HG02943 (cell line): ENCODE data around the gene NRG2.

Source experiments
- ATAC-seq: cut with Tn5 transposase; IDR thresholded peaks from one replicate; pipeline ENCODE4 v1.9.1; 2021; ENCODE audit warnings: mild to moderate bottlenecking, low read depth, moderate library complexity; ENCODE audit not compliant: unreplicated experiment

The NRG2 gene

GRCh38 chr5:139823757-139824355 lies 219.2 kb downstream of the NRG2 start:
- ATAC-seq, result no peak

GRCh38 chr5:139822553-139823425 lies 220.3 kb downstream of the NRG2 start:
- ATAC-seq, result no peak

GRCh38 chr5:139821806-139822552 lies 221.1 kb downstream of the NRG2 start:
- ATAC-seq, result no peak

- no peak for ATAC-seq
Observed at GRCh38 chr5:139820606-139821005, 222.5 kb downstream of the NRG2 start.

GRCh38 chr5:139820130-139820529 lies 223.0 kb downstream of the NRG2 start:
- no peak for ATAC-seq

GRCh38 chr5:139817970-139818369 lies 225.1 kb downstream of the NRG2 start:
- ATAC-seq, result no peak

- no peak for ATAC-seq
Observed at GRCh38 chr5:139817362-139817761, 225.7 kb downstream of the NRG2 start.

GRCh38 chr5:139816566-139816965 lies 226.5 kb downstream of the NRG2 start:
- ATAC-seq, result no peak

- ATAC-seq, result no peak
Observed at GRCh38 chr5:139814704-139815280, 228.3 kb downstream of the NRG2 start.

- no peak for ATAC-seq
Observed at GRCh38 chr5:139814191-139814601, 228.9 kb downstream of the NRG2 start.

GRCh38 chr5:139812836-139813805 lies 230.0 kb downstream of the NRG2 start:
- ATAC-seq, result no peak

GRCh38 chr5:139812323-139812722 lies 230.8 kb downstream of the NRG2 start:
- no peak for ATAC-seq

GRCh38 chr5:139811274-139811607 lies 231.9 kb downstream of the NRG2 start:
- no peak for ATAC-seq

GRCh38 chr5:139810341-139811273 lies 232.5 kb downstream of the NRG2 start:
- no peak for ATAC-seq

GRCh38 chr5:139809331-139809810 lies 233.7 kb downstream of the NRG2 start:
- no peak for ATAC-seq

- ATAC-seq, result no peak
Observed at GRCh38 chr5:139808481-139809330, 234.4 kb downstream of the NRG2 start.

- ATAC-seq, result no peak
Observed at GRCh38 chr5:139807647-139808030, 235.5 kb downstream of the NRG2 start.
